ENCODE data around the gene DDC.

The DDC gene, protein sequence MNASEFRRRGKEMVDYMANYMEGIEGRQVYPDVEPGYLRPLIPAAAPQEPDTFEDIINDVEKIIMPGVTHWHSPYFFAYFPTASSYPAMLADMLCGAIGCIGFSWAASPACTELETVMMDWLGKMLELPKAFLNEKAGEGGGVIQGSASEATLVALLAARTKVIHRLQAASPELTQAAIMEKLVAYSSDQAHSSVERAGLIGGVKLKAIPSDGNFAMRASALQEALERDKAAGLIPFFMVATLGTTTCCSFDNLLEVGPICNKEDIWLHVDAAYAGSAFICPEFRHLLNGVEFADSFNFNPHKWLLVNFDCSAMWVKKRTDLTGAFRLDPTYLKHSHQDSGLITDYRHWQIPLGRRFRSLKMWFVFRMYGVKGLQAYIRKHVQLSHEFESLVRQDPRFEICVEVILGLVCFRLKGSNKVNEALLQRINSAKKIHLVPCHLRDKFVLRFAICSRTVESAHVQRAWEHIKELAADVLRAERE

DNA sequence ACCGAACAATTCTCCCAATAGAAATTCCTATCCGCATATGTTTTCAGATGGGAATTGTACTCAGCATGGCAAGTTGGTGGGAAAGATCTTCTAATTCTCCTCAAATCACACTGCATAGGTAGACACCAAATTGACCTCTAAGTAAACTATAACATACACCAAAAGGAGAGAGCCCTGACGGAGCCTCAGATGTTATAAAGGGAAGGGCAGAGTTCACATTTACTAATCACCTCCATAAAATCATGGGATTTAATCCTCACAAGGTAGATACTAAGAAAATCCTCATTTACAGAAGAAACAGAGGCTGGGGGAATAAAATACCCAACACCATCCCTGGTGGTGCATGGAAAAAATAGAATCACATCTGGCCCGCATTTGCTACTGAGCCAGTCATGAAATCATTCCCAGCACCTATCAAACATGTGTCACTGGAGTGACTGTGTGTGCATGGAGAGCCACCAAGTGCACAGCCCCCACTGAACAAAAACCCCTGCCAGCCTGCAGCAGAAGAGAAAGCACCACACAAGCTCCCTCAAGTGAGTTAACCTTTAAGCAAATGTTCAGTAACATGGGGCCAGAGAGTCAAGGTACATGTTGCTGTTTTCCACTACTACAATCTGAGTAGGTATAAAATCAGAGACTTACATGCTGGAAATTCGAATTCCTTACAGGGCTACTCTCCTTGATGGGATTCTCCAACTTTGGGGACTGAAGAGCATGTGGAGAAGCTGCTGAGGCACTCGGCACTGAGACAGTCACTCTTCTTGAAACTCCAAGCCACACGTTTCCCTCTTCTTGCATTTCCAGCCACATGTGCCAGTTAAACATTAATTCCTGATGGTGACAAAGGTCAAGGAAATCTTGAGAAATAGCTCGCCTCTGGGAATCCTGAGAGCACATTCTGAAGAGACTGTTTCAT is at the start of gene DDC:
Gene DDC (minus strand): TSS at position 766 of the 919 bp plus-strand sequence. CDS start 21,320 bp downstream, outside the sequence.
- TF ChIP-seq ZNF274 (IDR thresholded peaks at IDR 0.05; ENCODE audit: low read depth, low read length) = no peak
- H3K4me3 ChIP-seq (ENCODE audit: low read length) = no peak within 1 kb of the TSS

DNA sequence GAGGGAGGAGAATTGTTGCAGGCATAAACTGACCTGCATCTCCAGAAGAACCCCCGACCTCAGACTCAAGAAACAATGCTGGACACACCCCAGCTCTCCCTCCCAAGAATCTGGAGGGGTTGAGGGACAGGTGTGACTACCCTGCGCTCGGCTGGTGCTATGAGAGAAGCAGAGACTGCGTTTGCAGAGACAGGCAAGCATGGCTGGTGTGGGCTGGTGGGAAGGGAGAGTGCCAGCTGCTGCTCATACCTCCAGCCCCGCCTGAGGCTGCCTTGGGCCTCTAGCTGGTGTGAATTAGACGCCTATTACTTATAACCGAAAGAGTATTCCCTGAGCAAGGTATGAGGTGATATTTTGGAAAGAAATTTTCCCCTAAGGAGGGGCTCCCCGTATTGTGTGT is 48.3 kb upstream of the DDC start:
- TF ChIP-seq ZNF274 (IDR thresholded peaks at IDR 0.05; ENCODE audit: low read depth, low read length) = no peak

DNA sequence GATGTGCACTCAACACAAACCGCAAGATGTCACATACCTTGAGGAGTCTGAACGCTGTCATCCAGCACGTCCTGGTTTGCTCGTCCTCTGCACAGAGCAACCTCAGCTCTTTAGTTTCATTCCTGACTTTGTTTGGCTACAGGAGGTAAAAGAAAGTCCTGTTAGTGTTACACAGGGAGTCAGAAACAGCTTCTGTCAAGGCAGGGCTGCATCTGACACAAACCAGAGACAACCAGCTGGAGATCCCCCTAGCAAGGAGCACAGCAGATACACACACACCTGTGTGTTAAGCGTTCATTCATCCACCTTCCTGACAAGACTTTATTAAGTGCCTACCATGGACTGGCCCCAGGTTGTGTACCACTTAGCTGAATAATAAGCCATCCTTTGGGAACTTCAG is 47.5 kb upstream of the DDC start:
- H3K4me3 ChIP-seq (ENCODE audit: low read length) = no peak overlapping the region
- TF ChIP-seq ZNF274 (IDR thresholded peaks at IDR 0.05; ENCODE audit: low read depth, low read length) = no peak

More for the DNA sequence above, 48.3 kb upstream of the DDC start:
- no peak overlapping the region for H3K4me3 ChIP-seq (ENCODE audit: low read length)

DNA sequence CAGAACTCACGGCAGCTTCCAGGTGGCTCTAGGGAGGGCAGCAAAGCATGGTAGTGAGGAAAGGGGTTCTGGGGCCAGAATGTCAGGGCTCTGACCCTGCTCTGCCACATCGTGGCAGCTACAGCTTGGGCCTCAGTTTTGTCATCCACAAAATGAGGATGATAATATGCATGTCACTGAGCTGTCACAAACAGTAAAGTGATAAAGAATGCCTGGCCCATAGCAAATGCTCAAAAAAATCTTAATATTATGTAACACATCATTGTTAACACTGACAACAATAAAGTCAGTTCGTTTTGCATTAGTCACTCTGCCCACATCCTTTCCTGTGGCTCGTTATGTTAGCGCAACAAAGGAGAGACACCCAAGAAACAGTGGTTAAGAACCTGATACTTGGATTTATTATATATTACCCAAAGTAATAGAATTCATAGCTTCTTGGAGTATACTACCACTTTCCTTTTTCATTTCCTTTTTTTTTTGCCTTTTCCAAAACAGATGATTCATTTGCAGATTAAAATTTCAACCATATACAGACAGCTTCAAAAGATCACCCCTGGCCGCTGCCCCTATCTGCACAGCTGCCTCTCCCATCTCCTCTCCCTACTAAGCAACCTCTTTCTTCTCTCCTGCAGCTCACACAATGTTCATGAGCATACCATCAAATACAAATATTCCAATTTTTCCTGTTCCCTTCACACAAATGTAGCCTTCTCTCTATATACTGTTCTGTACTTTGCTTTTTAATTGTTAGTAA is 45.5 kb upstream of the DDC start:
- H3K4me3 ChIP-seq (ENCODE audit: low read length) = no peak overlapping the region
- TF ChIP-seq ZNF274 (IDR thresholded peaks at IDR 0.05; ENCODE audit: low read depth, low read length) = no peak

DNA sequence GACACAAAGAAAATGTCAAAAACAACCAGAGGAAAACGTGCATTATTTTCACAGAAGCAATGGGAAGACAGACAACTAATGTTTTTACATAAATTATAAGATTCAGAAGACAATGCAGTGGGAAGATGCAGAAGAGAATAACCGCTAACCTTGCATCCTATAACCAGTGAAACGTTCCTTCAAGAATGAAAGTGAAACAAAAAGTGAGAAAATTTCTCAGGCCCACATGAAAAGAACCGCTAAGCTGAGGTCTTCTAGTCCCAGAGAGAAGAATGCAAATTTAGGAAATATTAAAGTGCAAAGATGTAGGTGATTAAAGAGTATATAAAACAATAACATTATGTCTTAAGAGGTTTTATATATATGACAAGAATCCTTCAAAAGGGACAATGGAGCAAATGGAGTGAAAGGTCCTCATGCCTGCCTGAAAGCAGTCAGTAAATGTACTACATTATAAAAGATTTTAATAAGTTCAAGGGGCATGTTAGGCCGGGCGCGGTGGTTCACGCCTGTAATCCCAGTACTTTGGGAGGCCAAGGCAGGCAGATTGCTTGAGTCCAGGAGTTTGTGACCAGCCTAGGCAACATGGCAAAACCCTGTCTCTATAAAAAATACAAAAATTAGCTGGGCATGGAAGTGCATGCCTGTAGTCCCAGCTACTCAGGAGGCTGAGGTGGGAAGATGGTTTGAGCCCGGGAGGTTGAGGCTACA is 43.1 kb upstream of the DDC start:
- no peak overlapping the region for H3K4me3 ChIP-seq (ENCODE audit: low read length)
- TF ChIP-seq ZNF274 (IDR thresholded peaks at IDR 0.05; ENCODE audit: low read depth, low read length) = no peak

DNA sequence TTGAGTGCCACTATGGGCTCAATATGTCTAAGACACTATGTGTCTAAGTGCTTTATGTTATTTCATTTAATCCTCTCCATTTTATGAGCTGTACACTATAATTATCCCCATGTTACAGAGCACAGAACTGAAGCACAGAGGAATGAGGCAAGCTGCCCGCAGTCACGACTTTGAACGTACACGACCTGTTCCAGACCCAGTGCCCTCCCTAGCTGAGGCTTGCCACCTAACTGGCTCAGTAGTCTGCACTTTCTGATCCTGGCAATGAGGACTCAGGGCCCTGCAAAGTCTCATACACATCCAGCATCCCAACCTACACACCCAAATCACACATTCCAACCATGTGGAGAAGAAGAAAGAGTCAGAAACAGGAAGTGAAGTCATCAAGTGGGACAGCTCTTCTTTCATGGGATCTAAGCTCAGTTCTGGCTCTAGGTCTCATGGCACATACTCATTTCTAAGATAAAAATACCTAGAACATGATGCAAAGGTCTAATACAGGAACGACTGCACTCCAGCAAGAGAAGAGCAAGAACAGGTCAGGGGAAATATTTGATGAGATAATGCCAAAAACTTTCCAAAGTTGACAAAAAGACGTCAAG is 42.4 kb upstream of the DDC start:
- TF ChIP-seq ZNF274 (IDR thresholded peaks at IDR 0.05; ENCODE audit: low read depth, low read length) = no peak

DNA sequence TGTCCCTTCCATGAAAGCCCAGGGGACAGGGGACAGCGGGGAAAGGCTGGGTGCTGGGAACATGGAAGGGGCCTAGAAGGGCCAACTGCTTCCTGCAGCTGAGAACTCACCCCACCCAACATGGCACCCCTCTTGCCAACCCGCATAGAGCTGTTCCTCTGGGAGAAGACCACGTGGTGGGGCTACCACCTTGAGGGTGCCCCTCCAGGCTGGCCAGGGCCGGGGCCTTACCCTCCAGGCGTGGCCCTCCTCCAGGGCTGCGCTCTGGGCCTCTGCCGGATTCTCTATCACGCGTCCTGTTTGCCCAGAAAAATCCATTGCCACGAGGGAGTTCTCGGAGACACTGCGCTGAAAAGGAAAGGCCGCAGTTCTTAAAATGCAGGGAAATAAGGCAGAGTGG is 39.9 kb upstream of the DDC start:
- TF ChIP-seq ZNF274 (IDR thresholded peaks at IDR 0.05; ENCODE audit: low read depth, low read length) = no peak

More for the DNA sequence above, 42.4 kb upstream of the DDC start:
- no peak overlapping the region for H3K4me3 ChIP-seq (ENCODE audit: low read length)

DNA sequence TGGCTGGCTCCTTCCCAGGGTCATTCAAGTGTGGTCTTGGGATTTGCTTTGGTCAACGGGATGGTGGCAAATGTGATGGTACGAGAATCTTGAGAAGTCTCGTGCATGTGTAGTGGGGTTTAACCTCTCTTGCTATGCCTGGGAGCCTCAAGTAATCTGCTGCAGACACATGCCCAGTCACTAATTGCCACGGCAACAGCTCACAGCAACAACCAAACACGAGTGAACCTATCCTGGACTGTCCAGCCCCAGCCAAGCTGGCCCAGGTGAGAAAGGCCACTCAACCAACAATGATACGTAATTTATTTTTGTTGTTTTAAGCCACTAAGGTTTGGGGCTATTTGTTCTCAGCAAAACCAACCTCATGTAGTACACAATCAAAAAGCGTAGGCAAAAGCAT is 38.1 kb upstream of the DDC start:
- H3K4me3 ChIP-seq (ENCODE audit: low read length) = no peak overlapping the region
- no peak for TF ChIP-seq ZNF274 (IDR thresholded peaks at IDR 0.05; ENCODE audit: low read depth, low read length)

More for the DNA sequence above, 39.9 kb upstream of the DDC start:
- no peak overlapping the region for H3K4me3 ChIP-seq (ENCODE audit: low read length)

DNA sequence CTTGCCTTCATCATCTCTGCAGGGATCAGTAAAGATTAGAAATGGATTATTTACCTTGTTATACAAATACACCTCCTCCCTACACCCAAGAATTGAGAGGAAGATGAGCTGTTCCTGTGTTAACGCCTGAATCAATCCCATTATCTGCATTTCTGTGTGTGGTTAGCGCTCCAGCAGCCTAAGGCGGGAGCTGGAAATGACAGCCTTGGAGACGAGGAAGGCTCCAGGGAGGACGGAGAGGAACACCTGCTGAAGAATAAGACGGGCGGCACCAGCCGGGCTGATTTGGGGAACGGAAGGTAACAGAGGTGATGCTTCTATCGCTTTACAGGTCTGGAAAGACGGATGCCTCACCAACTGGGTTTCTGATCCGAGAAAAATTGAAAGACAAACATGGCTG is 34.2 kb upstream of the DDC start:
- TF ChIP-seq ZNF274 (IDR thresholded peaks at IDR 0.05; ENCODE audit: low read depth, low read length) = no peak
- H3K4me3 ChIP-seq (ENCODE audit: low read length) = no peak overlapping the region

DNA sequence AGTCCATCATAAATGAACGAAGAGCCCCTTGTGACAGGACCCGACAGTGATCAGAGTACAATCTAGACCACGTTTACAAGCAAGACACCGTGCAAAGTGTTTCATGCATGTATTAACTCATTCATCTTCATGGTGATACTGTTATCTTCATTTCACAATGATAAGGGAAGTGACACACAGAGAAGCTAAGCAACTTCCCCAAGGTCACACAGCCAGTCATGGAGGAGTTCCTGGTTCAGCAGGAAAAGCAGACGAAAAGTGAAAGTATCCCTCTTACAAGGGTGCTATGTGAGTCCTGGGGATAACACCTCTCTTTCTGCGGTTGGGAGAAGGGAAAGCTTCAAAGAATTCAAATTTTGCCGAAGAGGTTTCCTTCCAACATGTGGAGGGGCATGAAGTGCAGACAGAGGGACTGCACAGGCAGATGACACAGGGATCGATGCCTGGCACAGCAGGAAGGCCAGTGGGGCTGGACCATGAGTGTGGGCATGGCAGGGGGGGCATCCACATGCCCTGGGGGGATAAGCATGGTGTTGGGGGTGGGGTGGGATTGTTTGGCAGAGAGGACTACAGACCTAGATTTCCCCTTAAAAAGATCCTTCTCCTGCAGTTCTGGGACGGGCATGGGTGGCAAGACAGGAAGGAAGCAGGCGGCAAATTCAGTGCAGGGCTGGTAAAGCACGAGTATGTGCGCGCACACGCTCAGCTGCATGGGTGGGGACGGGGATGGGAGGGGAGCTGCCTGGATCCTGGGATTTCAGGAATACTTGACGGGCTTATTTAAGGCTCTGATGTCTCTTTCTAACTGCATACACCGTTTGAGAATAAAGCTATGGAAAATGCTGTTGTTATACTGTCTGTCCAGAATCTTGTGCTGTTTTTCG is 33.5 kb upstream of the DDC start:
- TF ChIP-seq ZNF274 (IDR thresholded peaks at IDR 0.05; ENCODE audit: low read depth, low read length) = no peak
- no peak overlapping the region for H3K4me3 ChIP-seq (ENCODE audit: low read length)

DNA sequence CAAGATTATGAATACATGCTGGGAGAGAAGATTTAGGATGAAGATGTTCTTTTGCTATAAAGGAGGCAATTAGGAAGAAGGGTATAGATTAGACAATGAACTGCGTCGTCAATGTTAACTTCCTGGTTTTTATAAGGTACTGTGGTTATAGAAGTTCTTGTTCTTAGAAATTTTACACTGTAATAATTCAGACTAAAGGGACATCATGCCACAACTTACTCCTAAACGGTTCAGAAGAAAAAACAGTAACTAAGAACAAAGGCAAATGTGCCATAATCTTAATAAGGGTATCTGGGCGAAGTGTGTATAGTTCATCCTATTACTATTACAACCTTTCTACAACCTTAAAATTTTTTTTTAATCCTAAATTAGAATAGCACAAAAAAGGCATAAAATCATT is 31.3 kb upstream of the DDC start:
- no peak for TF ChIP-seq ZNF274 (IDR thresholded peaks at IDR 0.05; ENCODE audit: low read depth, low read length)
- H3K4me3 ChIP-seq (ENCODE audit: low read length) = no peak overlapping the region

DNA sequence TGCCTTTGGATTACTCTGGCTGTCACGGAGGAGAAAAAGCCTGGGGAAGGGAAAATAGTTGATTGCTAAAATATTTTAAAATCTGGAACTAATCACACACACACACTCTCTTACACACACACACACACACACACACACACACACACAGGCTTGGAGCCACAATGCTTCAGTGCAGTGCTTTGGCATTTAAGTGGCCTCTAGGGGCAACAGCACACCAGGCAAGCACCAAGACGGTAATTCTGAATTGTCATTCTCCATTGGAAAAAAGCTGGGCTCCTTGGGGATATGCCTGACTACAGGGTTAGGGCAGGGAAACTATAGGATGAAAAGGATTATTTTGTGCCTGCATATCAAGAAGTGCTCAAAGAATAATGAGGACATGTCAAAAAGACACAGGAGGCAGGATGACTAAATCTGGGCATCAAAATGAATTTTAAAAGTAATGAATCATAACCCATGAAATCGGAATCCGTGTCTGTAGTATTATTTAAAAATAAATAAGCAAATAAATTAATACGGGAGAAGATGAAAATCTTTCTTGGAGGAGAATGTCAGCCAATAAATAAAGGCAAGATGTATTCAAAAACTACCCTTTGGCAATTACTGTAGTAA is 30.4 kb upstream of the DDC start:
- no peak for TF ChIP-seq ZNF274 (IDR thresholded peaks at IDR 0.05; ENCODE audit: low read depth, low read length)
- H3K4me3 ChIP-seq (ENCODE audit: low read length) = no peak overlapping the region
